Measurements from ENCODE around the gene EXOSC10. TPM values are rescaled to one million over a fixed set of nuclear protein-coding genes. Genes with fewer than 3 reads are reported as not detected.

The EXOSC10 gene
- total and polyA plus RNA-seq, 2 donors from 2014 or later: 26.2 to 46.8 TPM

GRCh38 chr1:11025618-11026017 lies 74.1 kb downstream of the EXOSC10 start:
- no peak for DNase-seq
- intact Hi-C loops (cut with DNase I): no loop called here
- Histone ChIP-seq H3K36me3 (ENCODE audit: control insufficient read depth in 2 of 3, insufficient read depth in 3 of 3, low read length in 3 of 3) (peaks cover 0 to 64% (median 30%) of the 10 kb centered on the region in 3 donors), H3K4me1 (ENCODE audit: control insufficient read depth in 2 of 3, insufficient read depth in 2 of 3, low read depth in 1 of 3, low read length in 3 of 3) (no peaks in the 10 kb centered on the region), H3K27ac (ENCODE audit: low read depth in 2 of 2, low read length in 2 of 2) (no peak overlapping the region), H3K9ac (ENCODE audit: low read length in 3 of 3) (no peak overlapping the region), H3K4me3 (ENCODE audit: low read length in 3 of 3) (no peak overlapping the region), H3K9me3 (ENCODE audit: control insufficient read depth in 2 of 3, insufficient read depth in 1 of 3, low read length in 3 of 3) (no peaks in the 10 kb centered on the region), H3K27me3 (ENCODE audit: control insufficient read depth, insufficient read depth, low read length) (no peaks in the 10 kb centered on the region)
- TF ChIP-seq CTCF (IDR thresholded peaks at IDR 0.05; ENCODE audit: borderline replicate concordance, extremely low read depth, insufficient read depth): no peak
- FAIRE-seq: no peak

- H3K27ac ChIP-seq (ENCODE audit: low read depth in 2 of 2, low read length in 2 of 2): no peak overlapping the region
- H3K9ac ChIP-seq (ENCODE audit: low read length in 3 of 3): no peak overlapping the region
- H3K9me3 ChIP-seq (ENCODE audit: control insufficient read depth in 2 of 3, insufficient read depth in 1 of 3, low read length in 3 of 3): no peaks in the 10 kb centered on the region
- H3K27me3 ChIP-seq (ENCODE audit: control insufficient read depth, insufficient read depth, low read length): no peaks in the 10 kb centered on the region
- no peak for TF ChIP-seq CTCF (IDR thresholded peaks at IDR 0.05; ENCODE audit: borderline replicate concordance, extremely low read depth, insufficient read depth)
- FAIRE-seq (no peak), DNase-seq (no peak)
- no peak overlapping the region for H3K4me3 ChIP-seq (ENCODE audit: low read length in 3 of 3)
- H3K36me3 ChIP-seq (ENCODE audit: control insufficient read depth in 2 of 3, insufficient read depth in 3 of 3, low read length in 3 of 3): peaks cover 2 to 66% (median 36%) of the 10 kb centered on the region in 3 donors
- H3K4me1 ChIP-seq (ENCODE audit: control insufficient read depth in 2 of 3, insufficient read depth in 2 of 3, low read depth in 1 of 3, low read length in 3 of 3): no peaks in the 10 kb centered on the region
- intact Hi-C loops (cut with DNase I): no loop called here
These were observed 74.8 kb downstream of the EXOSC10 start for GRCh38 chr1:11024874-11025203.

- Histone ChIP-seq H3K4me1 (ENCODE audit: control insufficient read depth in 2 of 3, insufficient read depth in 2 of 3, low read depth in 1 of 3, low read length in 3 of 3) (no peaks in the 10 kb centered on the region), H3K27ac (ENCODE audit: low read depth in 2 of 2, low read length in 2 of 2) (no peak overlapping the region), H3K4me3 (ENCODE audit: low read length in 3 of 3) (no peak overlapping the region), H3K27me3 (ENCODE audit: control insufficient read depth, insufficient read depth, low read length) (no peaks in the 10 kb centered on the region), H3K36me3 (ENCODE audit: control insufficient read depth in 2 of 3, insufficient read depth in 3 of 3, low read length in 3 of 3) (peaks cover 2 to 68% (median 39%) of the 10 kb centered on the region in 3 donors), H3K9ac (ENCODE audit: low read length in 3 of 3) (no peak overlapping the region), H3K9me3 (ENCODE audit: control insufficient read depth in 2 of 3, insufficient read depth in 1 of 3, low read length in 3 of 3) (no peaks in the 10 kb centered on the region)
- DNase-seq (no peak), FAIRE-seq (no peak)
- intact Hi-C loops (cut with DNase I): no loop called here
- TF ChIP-seq CTCF (IDR thresholded peaks at IDR 0.05; ENCODE audit: borderline replicate concordance, extremely low read depth, insufficient read depth): no peak
These were observed 75.4 kb downstream of the EXOSC10 start for GRCh38 chr1:11024154-11024873.

- intact Hi-C loops (cut with DNase I): no loop called here
- no peak for FAIRE-seq
These were observed 76.5 kb downstream of the EXOSC10 start for GRCh38 chr1:11023201-11023600.

More at GRCh38 chr1:11023201-11023600, 76.5 kb downstream of the EXOSC10 start:
- Histone ChIP-seq H3K27ac (ENCODE audit: low read depth in 2 of 2, low read length in 2 of 2) (no peak overlapping the region), H3K4me3 (ENCODE audit: low read length in 3 of 3) (no peak overlapping the region), H3K9ac (ENCODE audit: low read length in 3 of 3) (no peak overlapping the region), H3K4me1 (ENCODE audit: control insufficient read depth in 2 of 3, insufficient read depth in 2 of 3, low read depth in 1 of 3, low read length in 3 of 3) (no peaks in the 10 kb centered on the region), H3K27me3 (ENCODE audit: control insufficient read depth, insufficient read depth, low read length) (no peaks in the 10 kb centered on the region), H3K9me3 (ENCODE audit: control insufficient read depth in 2 of 3, insufficient read depth in 1 of 3, low read length in 3 of 3) (no peaks in the 10 kb centered on the region), H3K36me3 (ENCODE audit: control insufficient read depth in 2 of 3, insufficient read depth in 3 of 3, low read length in 3 of 3) (peaks cover 7 to 79% (median 46%) of the 10 kb centered on the region in 3 donors)
- DNase-seq: no peak
- no peak for TF ChIP-seq CTCF (IDR thresholded peaks at IDR 0.05; ENCODE audit: borderline replicate concordance, extremely low read depth, insufficient read depth)

Data from kidney (tissue), 14 donors.